Measurements from ENCODE around the gene PLCG2.
A peak's percentile ranks its signal among the peaks of the same experiment; 100 is the strongest.

GRCh38 chr16:81737885-81738536, 41.1 kb upstream of the PLCG2 start:
- TF ChIP-seq CTCF (IDR thresholded peaks at IDR 0.05) (peak; percentile 81 to 95 (median 90)), POLR2A (IDR thresholded peaks at IDR 0.05) (no peak)

Data from Peyer's patch (tissue), 4 donors.